ENCODE measurements around the gene SFTPB.

Gene SFTPB

DNA sequence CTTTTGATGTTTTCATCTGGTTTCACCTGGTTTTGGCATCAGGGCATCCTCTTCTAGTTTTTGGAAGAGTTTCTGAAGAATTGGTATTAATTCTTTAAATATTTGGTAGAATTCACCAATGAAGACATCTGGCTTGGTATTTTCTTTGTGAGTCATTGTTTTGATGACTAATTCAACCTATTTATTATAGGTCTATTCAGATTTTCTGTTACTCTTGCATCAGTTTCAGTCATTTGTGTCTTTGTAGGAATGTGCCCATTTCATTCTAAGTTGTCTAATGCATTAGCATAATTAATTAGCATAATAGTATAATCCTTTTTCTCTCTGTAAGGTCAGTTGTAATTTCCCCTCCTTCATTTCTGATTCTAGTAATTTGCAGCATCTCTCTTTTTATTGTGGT is 34.2 kb upstream of the SFTPB start:
- peak in 1 of 5 donors; percentile 45 for DNase-seq

DNA sequence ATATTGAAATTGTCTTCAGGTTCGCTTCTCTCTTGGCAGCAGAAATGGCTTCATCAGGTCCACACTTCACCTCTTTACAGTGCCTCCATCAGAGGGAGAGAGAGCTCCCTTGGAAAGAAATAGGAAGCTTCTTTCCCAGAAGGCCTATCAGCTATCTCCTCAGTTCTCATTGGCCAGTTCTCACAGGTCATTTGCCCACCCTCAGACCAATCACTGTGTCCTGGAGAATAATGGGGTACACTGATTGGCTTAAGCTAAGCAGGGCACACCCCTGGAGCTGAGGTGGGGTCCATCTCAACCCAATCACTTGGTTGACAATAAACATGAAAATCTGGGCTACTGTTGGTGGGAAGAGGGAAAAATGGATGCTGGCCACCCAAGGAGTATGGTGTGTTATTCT is 31.3 kb upstream of the SFTPB start:
- DNase-seq = no peak

- no peak for DNase-seq
These were observed 30.9 kb upstream of the SFTPB start for GRCh38 chr2:85698880-85699254.

GRCh38 chr2:85698184-85698879 is 30.3 kb upstream of the SFTPB start:
- DNase-seq = no peak

DNA sequence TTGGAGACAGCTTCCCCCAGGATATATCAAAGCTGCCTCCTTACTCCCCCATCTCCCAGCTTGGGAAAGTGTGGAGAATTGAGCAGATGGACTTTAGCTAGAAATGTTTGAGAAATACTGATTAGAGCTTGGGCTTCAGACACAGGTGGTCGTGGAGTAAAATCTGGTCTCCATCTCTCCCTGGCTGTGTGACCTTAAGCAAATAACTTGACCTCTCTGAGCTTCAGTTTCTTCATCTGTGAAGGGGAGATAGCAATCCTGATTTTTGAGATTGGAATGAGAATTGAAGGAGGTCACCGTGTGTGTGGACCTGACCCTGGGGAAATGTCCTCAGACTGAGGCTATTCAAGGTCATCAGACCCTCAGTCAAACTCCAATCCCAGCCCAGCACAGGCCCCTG is 29.7 kb upstream of the SFTPB start:
- no peak for DNase-seq

DNA sequence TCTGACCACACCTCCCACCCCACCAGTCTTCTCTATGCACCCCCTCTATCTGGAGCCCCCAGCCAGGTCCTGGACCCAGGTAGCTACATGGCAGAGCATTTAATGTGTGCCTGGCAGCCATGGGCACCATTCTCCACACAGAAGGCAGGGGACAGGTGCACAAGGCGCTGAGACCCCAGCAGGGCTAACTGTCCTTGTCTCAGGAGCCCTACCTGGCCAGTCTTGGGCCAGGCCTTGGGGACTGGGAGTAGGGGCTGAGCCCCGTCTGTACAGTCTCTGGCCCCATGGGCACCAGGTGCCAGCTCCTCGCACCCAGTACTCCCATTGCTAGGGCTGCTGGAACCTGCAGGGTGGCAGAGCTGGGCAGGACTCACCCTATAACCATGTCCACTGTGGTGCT is 29.1 kb upstream of the SFTPB start:
- DNase-seq = no peak

- no peak for DNase-seq
These were observed 28.0 kb upstream of the SFTPB start for GRCh38 chr2:85695691-85696668.

DNA sequence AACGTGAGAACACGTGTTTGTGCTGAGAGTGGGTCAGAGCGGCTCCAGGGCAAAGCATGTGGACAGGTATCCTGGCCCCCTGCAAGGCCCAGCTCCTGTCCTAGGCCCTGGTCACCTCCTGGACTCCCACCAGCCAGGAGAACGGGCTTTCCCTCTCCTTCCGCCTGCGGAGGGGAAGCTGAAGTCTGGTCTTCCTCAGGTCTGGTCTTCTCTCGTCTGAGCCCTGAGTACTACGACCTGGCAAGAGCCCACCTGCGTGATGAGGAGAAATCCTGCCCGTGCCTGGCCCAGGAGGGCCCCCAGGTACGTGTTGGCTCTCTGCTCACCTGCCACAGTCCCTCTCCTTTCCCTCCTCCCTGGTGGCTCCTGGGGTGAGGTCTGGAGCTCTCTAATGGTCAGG is 27.1 kb upstream of the SFTPB start:
- no peak for DNase-seq

DNA sequence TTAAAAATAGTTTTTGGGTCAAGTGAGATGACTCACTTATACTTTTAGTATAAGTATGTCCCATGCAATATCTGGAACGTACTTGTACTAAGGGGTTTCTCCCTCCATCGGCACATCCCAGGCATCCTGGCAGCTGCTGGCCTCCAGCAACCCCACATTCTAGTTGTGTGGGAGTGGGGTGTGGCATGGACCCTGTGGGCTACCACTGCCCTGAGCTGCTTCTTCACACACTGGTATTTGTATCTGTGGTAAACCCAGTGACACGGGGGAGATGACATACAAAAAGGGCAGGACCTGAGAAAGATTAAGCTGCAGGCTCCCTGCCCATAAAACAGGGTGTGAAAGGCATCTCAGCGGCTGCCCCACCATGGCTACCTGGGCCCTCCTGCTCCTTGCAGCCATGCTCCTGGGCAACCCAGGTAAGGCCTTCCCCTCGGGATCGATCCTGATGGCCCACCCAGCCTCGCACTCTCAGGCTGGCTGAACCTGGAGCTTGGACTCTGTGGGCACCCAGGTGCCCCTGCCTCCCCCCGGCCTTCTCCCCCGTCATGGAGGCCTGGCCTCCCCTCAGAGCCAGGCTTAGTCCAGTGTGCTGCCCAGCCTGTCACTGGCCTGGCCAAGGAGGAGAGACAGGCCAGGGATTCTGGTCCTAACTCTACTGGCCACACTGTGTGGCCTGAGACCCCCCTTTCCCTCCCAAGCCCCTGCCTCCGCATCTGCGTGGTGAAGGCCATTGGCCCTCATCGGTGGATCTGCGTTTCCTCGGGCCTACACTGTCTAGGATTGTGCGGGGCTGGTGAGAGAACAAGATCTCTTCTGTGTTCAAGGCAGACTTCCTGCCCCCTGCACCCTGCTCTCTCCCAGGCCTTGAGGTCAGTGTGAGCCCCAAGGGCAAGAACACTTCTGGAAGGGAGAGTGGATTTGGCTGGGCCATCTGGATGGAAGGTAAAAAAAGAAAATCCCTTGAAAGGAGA is 26.3 kb upstream of the SFTPB start, which contains the start of gene GNLY:
Gene GNLY, plus strand, starts transcription at position 307 of the 974 bp plus-strand sequence. Its CDS starts 61 bp downstream, at position 368.
- no peak for DNase-seq

- DNase-seq = no peak
These were observed 24.1 kb upstream of the SFTPB start for GRCh38 chr2:85692039-85692645.

GRCh38 chr2:85690932-85691331 is 22.9 kb upstream of the SFTPB start:
- DNase-seq = no peak

DNA sequence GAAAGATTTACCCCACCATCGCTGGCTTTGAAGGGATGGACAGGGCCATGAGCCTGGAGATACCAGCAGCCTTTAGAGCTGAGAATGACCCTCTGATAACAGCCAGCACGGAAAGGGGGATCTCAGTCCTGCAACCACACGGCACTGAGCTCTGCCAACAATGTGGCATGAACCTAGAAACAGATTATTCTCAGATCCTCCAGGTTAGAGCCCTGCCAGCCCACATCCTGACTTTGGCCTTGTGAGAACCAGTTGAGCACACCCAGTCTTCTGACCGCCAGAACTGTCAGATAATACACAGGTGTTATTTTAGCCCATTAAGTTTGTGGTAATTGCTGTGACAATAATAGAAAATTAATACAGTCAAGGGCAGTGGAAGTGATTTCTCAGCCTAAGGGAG is 16.8 kb upstream of the SFTPB start:
- DNase-seq = no peak

GRCh38 chr2:85684380-85684779 is 16.4 kb upstream of the SFTPB start:
- no peak for DNase-seq

DNA sequence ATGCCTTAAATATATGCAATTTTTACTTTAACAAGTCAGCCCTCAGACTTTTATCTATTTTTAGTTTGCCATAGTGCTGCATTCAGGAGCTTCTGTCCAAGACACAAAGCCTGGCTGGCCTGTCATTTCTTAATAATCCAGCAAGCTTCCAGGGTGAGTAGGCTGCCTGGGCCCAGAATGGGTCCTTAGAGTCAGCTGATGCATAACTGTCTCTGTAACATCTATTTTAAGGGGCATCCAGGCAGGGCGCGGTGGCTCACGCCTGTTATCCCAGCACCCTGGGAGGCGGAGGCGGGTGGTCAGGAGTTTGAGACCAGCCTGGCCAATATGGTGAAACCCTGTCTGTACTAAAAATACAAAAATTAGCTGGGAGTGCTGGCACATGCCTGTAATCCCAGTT is 14.4 kb upstream of the SFTPB start:
- no peak for DNase-seq

GRCh38 chr2:85681776-85682175 is 13.8 kb upstream of the SFTPB start:
- no peak for DNase-seq

DNA sequence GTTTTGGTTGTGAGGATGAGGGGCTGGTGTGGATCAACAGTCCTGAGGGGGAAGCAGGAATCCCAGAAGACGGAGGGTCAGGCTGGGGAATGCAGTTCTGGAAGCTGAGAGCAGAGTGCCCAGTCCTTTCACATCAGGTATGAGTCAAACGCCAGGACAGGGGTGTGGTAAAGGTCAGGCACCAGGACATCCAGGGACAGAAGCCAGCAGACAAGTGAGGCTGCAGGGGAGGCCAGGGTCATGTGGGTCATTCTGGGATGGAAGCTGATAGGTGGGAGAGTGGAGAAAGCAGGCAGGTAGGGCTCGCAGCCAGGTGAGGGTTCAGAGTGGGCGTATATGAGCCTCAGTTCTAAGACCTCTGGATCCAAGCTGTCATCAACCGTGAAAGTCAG is 13.4 kb upstream of the SFTPB start:
- DNase-seq = no peak

DNA sequence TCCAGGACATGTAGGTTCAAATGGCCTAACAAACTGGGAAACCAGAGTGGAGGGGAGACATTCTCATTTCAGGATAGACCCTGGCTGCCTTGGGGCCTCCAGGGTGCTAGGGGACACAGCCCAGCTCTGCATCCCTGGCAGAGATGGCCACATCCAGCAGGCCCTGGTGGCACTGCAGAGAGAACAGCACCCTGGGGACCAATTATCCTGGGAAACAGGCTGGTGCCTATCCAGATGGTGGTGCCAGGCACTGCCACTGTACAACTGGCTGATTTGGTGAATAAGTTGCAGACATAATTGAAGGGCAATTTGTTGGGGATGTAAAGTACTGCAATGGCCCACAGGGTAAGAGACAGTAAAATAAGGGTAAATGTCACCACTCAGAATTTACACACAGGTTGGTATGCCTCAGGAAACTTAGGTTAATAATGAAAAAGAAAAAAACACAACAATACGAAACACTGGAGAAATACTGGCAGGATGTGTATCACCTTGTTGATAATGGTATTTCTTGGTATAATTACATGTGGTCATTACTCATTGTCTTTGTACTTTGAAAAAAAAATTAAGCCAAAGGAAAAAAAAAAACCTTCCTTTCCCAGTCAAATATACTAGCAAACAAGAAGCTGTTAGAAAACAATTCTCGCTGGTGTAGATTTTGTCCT is 12.8 kb upstream of the SFTPB start:
- peak in 1 of 5 donors; percentile 55 for DNase-seq

GRCh38 chr2:85678794-85679672 is 11.0 kb upstream of the SFTPB start:
- peak; percentile 36 to 72 (median 64) for DNase-seq

GRCh38 chr2:85678377-85678776 is 10.4 kb upstream of the SFTPB start:
- DNase-seq = no peak

- DNase-seq = no peak
These were observed 8.0 kb upstream of the SFTPB start for GRCh38 chr2:85675866-85676548.
